ENCODE data around the gene ITK. TPM values are rescaled to one million over a fixed set of nuclear protein-coding genes. Genes with fewer than 3 reads are reported as not detected.

Gene ITK
- total RNA-seq, 4 donors from 2014 or later, result 0.12 to 2.2 (median 0.35) TPM

DNA sequence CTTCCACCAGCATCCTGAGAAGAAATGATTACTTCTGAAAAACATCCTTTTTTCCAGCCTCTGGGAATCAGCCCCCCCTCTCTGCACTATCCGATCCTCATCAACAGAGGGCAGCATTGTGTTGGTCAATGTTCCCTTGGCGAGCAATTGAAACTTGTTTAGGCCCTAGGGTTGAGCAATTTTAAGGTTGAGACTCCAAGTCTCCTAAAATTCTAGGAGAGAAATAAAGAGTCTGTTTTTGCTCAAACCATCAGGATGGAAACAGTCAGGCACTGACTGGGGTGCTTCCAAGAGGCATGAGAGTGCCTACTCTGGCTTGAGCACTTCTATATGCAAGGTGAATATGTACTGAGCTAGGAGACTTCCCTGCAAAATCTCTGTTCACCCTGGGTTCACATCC is 72.9 kb downstream of the ITK start:
- no peak for TF ChIP-seq POLR2A (IDR thresholded peaks at IDR 0.05)
- TF ChIP-seq, protein P1, sequence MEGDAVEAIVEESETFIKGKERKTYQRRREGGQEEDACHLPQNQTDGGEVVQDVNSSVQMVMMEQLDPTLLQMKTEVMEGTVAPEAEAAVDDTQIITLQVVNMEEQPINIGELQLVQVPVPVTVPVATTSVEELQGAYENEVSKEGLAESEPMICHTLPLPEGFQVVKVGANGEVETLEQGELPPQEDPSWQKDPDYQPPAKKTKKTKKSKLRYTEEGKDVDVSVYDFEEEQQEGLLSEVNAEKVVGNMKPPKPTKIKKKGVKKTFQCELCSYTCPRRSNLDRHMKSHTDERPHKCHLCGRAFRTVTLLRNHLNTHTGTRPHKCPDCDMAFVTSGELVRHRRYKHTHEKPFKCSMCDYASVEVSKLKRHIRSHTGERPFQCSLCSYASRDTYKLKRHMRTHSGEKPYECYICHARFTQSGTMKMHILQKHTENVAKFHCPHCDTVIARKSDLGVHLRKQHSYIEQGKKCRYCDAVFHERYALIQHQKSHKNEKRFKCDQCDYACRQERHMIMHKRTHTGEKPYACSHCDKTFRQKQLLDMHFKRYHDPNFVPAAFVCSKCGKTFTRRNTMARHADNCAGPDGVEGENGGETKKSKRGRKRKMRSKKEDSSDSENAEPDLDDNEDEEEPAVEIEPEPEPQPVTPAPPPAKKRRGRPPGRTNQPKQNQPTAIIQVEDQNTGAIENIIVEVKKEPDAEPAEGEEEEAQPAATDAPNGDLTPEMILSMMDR (IDR thresholded peaks at IDR 0.05 in 4 of 5, conservative IDR thresholded peaks at IDR 0.05 in 1 of 5), result peak; percentile 32 to 75 (median 69)
- intact Hi-C loops (cut with DNase I; ENCODE audit: low total_unique reads), result loop anchor here (1.0 kb wide), 1 partner anchor 59 kb away; no protein-coding TSS in a partner anchor

GRCh38 chr5:157258450-157258849 is 77.8 kb downstream of the ITK start:
- Histone ChIP-seq H3K27ac (no peak overlapping the region), H3K36me3 (no peaks in the 10 kb centered on the region), H3K4me3 (no peak overlapping the region), H3K9me3 (no peaks in the 10 kb centered on the region), H3K4me1 (no peaks in the 10 kb centered on the region), H3K27me3 (no peaks in the 10 kb centered on the region)
- in situ Hi-C loops (cut with MboI; ENCODE audit: low sequenced_read_pairs in 4 of 4) (loop anchor here in 1 of 4 donors (10.0 kb wide), 1 partner anchor 216 kb away; no protein-coding TSS in a partner anchor), intact Hi-C loops (cut with DNase I; ENCODE audit: low total_unique reads) (no loop called here)
- TF ChIP-seq, protein P1 (IDR thresholded peaks at IDR 0.05 in 4 of 5, conservative IDR thresholded peaks at IDR 0.05 in 1 of 5), result no peak
- no peak for TF ChIP-seq POLR2A (IDR thresholded peaks at IDR 0.05)
- ATAC-seq, result no peak
- no peak for DNase-seq

More for the DNA sequence above, 72.9 kb downstream of the ITK start:
- H3K4me1 ChIP-seq, result no peaks in the 10 kb centered on the region
- no peaks in the 10 kb centered on the region for H3K27me3 ChIP-seq
- no peak overlapping the region for H3K4me3 ChIP-seq
- ATAC-seq, result peak; percentile 82 to 88
- in situ Hi-C loops (cut with MboI; ENCODE audit: low sequenced_read_pairs in 4 of 4), result loop anchor here in 1 of 4 donors (5.0 to 10.0 kb wide), 2 partner anchors 59 to 221 kb away; no protein-coding TSS in a partner anchor
- no peaks in the 10 kb centered on the region for H3K9me3 ChIP-seq
- H3K36me3 ChIP-seq, result no peaks in the 10 kb centered on the region
- DNase-seq, result peak in 1 of 2 donors; percentile 12
- no peak overlapping the region for H3K27ac ChIP-seq

GRCh38 chr5:157259699-157260098 is 79.1 kb downstream of the ITK start:
- Histone ChIP-seq H3K36me3 (no peaks in the 10 kb centered on the region), H3K27ac (no peak overlapping the region), H3K9me3 (no peaks in the 10 kb centered on the region), H3K4me3 (no peak overlapping the region), H3K4me1 (no peaks in the 10 kb centered on the region), H3K27me3 (no peaks in the 10 kb centered on the region)
- TF ChIP-seq, protein P1 (IDR thresholded peaks at IDR 0.05 in 4 of 5, conservative IDR thresholded peaks at IDR 0.05 in 1 of 5), result no peak
- no peak for TF ChIP-seq POLR2A (IDR thresholded peaks at IDR 0.05)
- DNase-seq (no peak), ATAC-seq (no peak)
- intact Hi-C loops (cut with DNase I; ENCODE audit: low total_unique reads), result no loop called here
- in situ Hi-C loops (cut with MboI; ENCODE audit: low sequenced_read_pairs in 4 of 4), result loop anchor here in 1 of 4 donors (10.0 kb wide), 1 partner anchor 215 kb away; no protein-coding TSS in a partner anchor

DNA sequence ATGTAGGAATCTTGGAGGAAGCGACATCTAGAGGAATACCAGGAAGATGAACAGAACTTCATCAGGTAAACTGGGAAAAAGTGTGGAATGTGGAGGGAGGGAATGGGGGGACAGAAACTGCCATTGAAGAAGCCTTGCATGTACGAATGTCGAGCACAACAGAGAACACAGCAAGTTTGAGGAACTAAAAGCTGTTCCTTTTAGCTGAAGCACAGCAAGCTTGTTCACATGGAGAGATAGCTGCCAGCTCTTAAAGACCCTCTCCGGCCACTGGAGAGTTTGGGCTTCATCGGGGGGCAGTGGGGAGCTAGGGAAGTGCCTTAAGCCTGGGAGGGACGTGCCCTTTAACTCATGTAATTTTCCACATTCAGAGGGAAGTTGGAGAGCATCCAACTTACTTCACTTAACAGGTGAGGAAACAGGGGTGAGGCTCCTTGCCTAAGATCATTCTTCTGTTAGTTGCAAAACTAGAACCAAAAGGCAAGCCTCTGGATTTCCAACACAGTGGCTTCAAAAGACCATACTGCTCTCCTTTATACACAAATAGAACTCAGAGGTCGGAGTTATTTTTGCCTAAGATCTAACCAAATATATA is 83.0 kb downstream of the ITK start:
- no peak for DNase-seq
- in situ Hi-C loops (cut with MboI; ENCODE audit: low sequenced_read_pairs in 4 of 4), result no loop called here

More for the DNA sequence above, 83.0 kb downstream of the ITK start:
- ATAC-seq, result no peak
- Histone ChIP-seq H3K9me3 (no peaks in the 10 kb centered on the region), H3K36me3 (no peaks in the 10 kb centered on the region), H3K27me3 (no peaks in the 10 kb centered on the region), H3K4me1 (peaks cover 8 to 14% of the 10 kb centered on the region in 2 donors), H3K27ac (no peak overlapping the region), H3K4me3 (no peak overlapping the region)
- intact Hi-C loops (cut with DNase I; ENCODE audit: low total_unique reads), result no loop called here
- TF ChIP-seq, protein P1 (IDR thresholded peaks at IDR 0.05 in 4 of 5, conservative IDR thresholded peaks at IDR 0.05 in 1 of 5), result no peak
